Choroid plexus epithelial cell (primary cell): ENCODE data around the gene TYSND1.

ENCODE experiments used
- DNase-seq: peaks from one replicate; pipeline ENCODE4 v3.0.0-alpha.2; 2010; ENCODE audit warnings: low read depth
- H3K4me3 ChIP-seq: 2 replicates; pipeline ENCODE4 v1.5.1; 2011; ENCODE audit warnings: low read depth, mild to moderate bottlenecking, control low read depth, low read length, moderate library complexity
- TF ChIP-seq, protein P1 (sequence below): conservative IDR thresholded peaks from 2 replicates; pipeline ENCODE4 v1.5.1; 2011; ENCODE audit warnings: low read depth, mild to moderate bottlenecking, control low read depth, inconsistent platforms, low read length, moderate library complexity

TYSND1 gene

DNA sequence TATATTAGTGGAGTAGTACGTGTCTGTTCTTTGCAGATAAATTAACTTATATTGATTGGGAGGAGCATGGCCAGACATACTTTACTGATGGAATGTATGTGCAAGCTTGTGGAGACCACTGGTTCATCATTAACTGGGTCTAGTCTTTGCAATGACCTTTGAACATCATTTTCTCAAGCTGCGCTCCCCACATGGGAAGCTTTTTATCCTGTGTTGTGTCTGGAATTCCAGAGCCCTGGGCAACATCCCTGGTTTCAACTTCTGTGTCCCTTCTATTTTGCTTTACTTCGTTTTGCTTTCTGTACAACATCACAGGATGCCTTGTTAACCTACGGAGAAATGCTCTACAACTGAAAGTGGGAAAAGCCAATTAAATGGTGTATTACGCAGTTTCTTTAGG is 55.5 kb downstream of the TYSND1 start:
- TF ChIP-seq, protein P1, sequence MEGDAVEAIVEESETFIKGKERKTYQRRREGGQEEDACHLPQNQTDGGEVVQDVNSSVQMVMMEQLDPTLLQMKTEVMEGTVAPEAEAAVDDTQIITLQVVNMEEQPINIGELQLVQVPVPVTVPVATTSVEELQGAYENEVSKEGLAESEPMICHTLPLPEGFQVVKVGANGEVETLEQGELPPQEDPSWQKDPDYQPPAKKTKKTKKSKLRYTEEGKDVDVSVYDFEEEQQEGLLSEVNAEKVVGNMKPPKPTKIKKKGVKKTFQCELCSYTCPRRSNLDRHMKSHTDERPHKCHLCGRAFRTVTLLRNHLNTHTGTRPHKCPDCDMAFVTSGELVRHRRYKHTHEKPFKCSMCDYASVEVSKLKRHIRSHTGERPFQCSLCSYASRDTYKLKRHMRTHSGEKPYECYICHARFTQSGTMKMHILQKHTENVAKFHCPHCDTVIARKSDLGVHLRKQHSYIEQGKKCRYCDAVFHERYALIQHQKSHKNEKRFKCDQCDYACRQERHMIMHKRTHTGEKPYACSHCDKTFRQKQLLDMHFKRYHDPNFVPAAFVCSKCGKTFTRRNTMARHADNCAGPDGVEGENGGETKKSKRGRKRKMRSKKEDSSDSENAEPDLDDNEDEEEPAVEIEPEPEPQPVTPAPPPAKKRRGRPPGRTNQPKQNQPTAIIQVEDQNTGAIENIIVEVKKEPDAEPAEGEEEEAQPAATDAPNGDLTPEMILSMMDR = no peak
- no peak for DNase-seq
- H3K4me3 ChIP-seq = no peak overlapping the region

DNA sequence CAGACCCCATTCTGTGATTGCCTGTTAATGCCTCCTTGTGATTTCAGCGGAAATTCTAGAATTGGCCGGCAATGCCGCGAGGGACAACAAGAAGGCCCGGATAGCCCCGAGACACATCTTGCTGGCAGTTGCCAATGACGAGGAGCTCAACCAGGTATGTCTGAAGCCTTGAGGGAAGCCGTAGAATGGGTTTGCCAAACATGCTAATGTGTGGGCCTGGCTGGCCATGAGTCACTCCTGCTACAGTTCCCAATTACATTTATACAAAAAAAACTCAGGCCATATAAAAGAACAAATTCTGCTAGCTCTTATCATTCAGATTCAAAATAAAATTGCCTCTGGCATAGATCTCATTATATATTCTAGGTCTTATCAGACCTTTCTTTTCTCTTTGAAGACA is 56.5 kb downstream of the TYSND1 start:
- DNase-seq = no peak

DNA sequence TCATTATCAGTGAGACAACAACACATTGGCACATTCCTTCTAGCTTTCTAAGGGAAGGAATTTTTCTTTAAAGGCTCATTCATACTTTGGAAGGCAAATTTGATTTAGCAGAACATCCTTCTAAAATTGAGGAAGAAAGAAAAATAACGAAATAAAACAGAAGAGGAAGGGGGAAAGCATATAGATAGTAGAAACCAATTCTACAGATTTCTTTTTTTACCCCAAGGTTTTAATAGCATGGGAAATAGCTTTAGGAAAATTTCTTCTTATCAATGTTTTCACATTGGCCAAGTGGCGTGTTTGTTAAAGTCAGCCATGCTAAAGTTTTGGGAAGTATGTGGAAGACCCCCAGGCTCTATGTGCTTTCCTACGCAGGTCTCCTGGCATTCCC is 58.2 kb downstream of the TYSND1 start:
- DNase-seq = no peak
- TF ChIP-seq, protein P1 = no peak
- no peak overlapping the region for H3K4me3 ChIP-seq

More for the DNA sequence above, 56.5 kb downstream of the TYSND1 start:
- TF ChIP-seq, protein P1 = no peak
- no peak overlapping the region for H3K4me3 ChIP-seq
